Astrocyte of the cerebellum (primary cell): ENCODE results near the gene ZBED4.
A peak's percentile ranks its signal among the peaks of the same experiment; 100 is the strongest.

Source experiments
- DNase-seq: peaks from one replicate; pipeline ENCODE4 v3.0.0-alpha.2; 2011; ENCODE audit warnings: low read depth
- H3K4me3 ChIP-seq: 2 replicates; pipeline ENCODE4 v1.5.1; 2011; ENCODE audit warnings: mild to moderate bottlenecking, low read depth, low read length, moderate library complexity
- CTCF ChIP-seq: IDR thresholded peaks from 2 replicates; pipeline ENCODE4 v1.5.1; 2012; ENCODE audit warnings: low read length, low read depth, moderate library complexity, mild to moderate bottlenecking; ENCODE audit errors: missing control alignments
- in situ Hi-C: cut with HindIII; loops from 2 replicates; pipeline ENCODE4 v1.10.0; 2017; ENCODE audit warnings: low sequenced_read_pairs

Gene ZBED4

DNA sequence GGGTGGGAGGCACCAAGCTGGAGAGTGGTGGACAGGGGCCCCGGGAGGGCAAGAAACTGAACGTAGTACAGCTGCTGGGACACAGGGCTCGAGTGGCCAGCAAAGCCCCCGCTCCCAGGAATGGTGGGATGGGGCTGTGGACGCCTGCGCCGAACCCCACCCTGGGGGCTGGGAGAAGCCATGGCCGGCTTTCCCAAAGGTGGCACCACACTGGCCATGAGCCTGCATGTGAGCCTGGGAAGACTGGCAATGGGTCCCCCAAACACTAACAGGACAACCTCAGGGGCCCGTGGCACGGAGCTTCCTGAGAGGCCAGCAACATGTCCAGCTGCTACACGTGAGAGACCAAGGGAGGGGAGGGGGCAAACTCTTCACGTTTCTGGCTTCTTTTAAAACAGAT lies 60.6 kb downstream of the ZBED4 start:
- in situ Hi-C loops, result loop anchor here (25.0 kb wide), 1 partner anchor 127 kb away; no protein-coding TSS in a partner anchor
- no peak for TF ChIP-seq CTCF
- no peak overlapping the region for H3K4me3 ChIP-seq
- no peak for DNase-seq

DNA sequence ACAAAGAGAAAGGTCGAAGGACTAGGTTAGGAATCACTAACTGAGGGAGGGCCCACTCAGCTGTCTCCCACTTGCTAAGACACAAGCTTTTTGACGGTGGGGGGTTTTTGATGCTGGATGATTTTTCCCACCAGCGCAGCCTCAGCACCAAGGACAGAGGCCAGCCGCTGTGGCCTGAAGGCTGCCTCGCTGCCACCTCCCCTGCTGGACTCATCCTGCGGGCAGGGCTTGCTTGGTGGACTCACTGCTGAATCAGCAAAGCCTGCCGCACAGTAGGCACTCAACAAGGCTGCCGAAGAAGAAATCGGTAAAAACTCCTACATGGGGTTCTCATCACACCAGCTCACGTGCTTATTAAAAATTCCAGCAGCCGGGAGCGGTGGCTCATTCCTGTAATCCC lies 62.0 kb downstream of the ZBED4 start:
- in situ Hi-C loops, result loop anchor here (5.0 to 25.0 kb wide), 2 partner anchors 43 to 128 kb away; no protein-coding TSS in a partner anchor
- H3K4me3 ChIP-seq, result no peak overlapping the region
- no peak for TF ChIP-seq CTCF
- no peak for DNase-seq

DNA sequence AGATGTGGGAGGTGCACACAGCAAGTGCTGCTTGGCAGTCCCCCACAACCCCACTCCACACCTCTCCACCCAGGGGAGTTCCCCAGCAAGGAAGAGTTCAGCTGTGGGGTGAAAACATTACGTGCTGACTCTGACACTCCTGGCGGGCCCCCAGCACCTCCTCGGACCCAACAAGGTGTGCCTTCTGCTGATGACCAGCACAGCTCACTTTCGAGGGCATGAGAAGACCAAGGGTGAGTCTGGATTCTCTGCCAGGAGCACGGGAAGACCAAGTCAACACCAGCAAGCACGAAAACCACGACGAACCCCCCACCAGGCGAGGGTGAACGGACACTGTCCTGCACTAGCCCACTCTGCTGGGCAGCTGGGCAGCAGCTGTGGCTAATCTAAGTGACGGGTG lies 63.2 kb downstream of the ZBED4 start:
- no peak overlapping the region for H3K4me3 ChIP-seq
- DNase-seq, result no peak
- in situ Hi-C loops, result loop anchor here (5.0 to 25.0 kb wide), 2 partner anchors 45 to 130 kb away; no protein-coding TSS in a partner anchor
- TF ChIP-seq CTCF, result no peak

DNA sequence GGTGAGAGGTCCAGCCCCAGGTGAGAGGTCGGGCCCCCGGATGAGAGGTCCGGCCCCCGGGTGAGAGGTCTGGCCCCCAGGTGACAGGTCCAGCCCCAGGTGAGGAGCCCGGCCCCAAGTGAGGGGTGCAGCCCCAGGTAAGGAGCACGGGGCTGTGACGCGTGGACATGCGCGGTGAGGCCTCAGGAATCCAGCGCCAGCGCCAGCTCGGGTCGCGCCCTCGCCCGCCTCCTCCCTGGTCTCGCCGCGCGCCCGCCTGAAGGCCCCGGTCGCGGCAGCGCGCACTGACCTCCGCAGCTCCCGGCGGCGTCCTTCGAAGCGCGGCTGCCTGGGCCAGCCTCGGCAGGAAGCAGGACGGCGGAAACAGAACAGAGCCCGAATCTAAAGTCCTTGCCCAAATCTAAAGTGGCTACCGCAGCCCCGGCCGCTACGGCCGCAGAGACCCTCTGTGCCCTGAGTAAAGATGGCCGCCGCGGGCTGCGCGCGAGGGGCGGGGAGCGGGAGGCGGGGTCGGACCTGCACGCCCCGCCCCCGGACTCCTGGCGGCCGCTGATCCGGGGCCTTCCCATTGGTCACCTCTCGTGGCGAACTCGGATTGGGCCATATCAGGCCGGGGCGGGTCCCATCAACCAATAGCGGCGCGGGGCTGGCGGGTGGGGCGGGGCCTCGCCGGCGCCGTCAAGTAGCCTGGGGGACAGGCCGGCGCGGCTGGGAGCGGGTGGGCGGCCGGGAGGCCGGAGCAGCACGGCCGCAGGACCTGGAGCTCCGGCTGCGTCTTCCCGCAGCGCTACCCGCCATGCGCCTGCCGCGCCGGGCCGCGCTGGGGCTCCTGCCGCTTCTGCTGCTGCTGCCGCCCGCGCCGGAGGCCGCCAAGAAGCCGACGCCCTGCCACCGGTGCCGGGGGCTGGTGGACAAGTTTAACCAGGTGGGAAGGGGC lies 64.6 kb downstream of the ZBED4 start, which contains the start of the genes ALG12 and CRELD2:
Gene ALG12, minus strand, starts transcription at position 465 of the 937 bp plus-strand sequence. CDS start 4,673 bp downstream, outside the sequence.
Gene CRELD2, plus strand, starts transcription at position 661 of the 937 bp plus-strand sequence. Its CDS starts 136 bp downstream, at position 797.
- DNase-seq, result peak; percentile 90
- in situ Hi-C loops, result loop anchor here (5.0 to 25.0 kb wide), 2 partner anchors 46 to 131 kb away; no protein-coding TSS in a partner anchor
- H3K4me3 ChIP-seq, result peak within 1 kb of the TSS; percentile 86
- TF ChIP-seq CTCF, result no peak

DNA sequence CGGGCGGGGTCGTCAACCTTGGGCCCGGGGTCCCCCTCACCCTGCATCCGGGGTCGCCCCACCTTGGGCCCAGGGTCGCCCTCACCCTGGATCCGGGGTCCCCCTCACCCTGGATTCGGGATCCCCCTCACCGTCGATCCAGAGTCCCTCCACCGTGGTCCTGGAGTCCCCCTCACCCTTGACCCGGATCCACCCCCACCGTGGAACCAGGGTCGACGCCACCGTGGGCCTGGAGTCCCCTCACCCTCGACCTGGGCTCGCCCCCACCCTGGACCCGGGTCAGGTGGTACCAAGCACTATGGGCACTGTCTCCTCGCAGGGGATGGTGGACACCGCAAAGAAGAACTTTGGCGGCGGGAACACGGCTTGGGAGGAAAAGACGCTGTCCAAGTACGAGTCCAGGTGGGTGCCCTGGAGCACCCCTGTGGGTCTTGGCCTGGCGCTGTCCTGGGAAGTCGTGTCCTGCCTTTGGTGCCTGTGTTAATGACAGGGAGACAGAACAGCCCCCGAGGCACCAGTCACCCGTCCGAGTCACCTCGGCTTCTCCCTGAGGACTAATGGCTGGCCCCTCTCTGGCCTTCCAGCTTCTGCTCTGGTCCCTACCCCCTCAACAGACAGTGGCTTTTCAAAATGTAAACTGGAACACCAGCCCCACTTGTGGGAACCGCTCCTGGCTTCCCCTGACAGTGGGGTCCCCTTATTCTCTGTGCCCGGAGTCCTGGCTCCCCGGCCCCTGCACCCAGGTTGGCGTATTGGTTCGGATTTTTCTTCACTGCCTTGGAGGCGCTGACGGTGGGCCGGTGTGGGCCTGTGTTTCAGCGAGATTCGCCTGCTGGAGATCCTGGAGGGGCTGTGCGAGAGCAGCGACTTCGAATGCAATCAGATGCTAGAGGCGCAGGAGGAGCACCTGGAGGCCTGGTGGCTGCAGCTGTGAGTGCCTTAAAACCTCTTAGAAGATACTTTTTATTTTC lies 65.6 kb downstream of the ZBED4 start:
- no peak for TF ChIP-seq CTCF
- peak overlapping the region; percentile 59 for H3K4me3 ChIP-seq
- DNase-seq, result no peak
- in situ Hi-C loops, result loop anchor here (5.0 to 25.0 kb wide), 2 partner anchors 47 to 132 kb away; no protein-coding TSS in a partner anchor

- TF ChIP-seq CTCF, result no peak
- in situ Hi-C loops, result loop anchor here (25.0 kb wide), 1 partner anchor 134 kb away; no protein-coding TSS in a partner anchor
- no peak overlapping the region for H3K4me3 ChIP-seq
- no peak for DNase-seq
These were observed 67.2 kb downstream of the ZBED4 start for GRCh38 chr22:49920859-49921258.
